Measurements from ENCODE around the gene L3MBTL4. TPM values are rescaled to one million over a fixed set of nuclear protein-coding genes. Genes with fewer than 3 reads are reported as not detected.

The L3MBTL4 gene
- total RNA-seq, 1 donor from 2014 or later, result 16.2 TPM

GRCh38 chr18:6357668-6358067 lies 57.0 kb downstream of the L3MBTL4 start:
- Histone ChIP-seq H3K27me3 (no peaks in the 10 kb centered on the region), H3K36me3 (no peaks in the 10 kb centered on the region), H3K4me1 (no peaks in the 10 kb centered on the region), H3K9me3 (no peaks in the 10 kb centered on the region), H3K27ac (no peak overlapping the region), H3K4me3 (no peak overlapping the region)
- intact Hi-C loops (cut with DNase I), result no loop called here
- no peak for TF ChIP-seq CTCF (IDR thresholded peaks at IDR 0.05)
- DNase-seq, result no peak
- no peak for ATAC-seq

- no peak for DNase-seq
Measured at GRCh38 chr18:6355789-6356589, 58.7 kb downstream of the L3MBTL4 start.

GRCh38 chr18:6352275-6352674 lies 62.4 kb downstream of the L3MBTL4 start:
- intact Hi-C loops (cut with DNase I), result no loop called here
- DNase-seq (no peak), ATAC-seq (no peak)
- Histone ChIP-seq H3K4me1 (no peaks in the 10 kb centered on the region), H3K27me3 (no peaks in the 10 kb centered on the region), H3K27ac (no peak overlapping the region), H3K4me3 (no peak overlapping the region), H3K9me3 (no peaks in the 10 kb centered on the region), H3K36me3 (no peaks in the 10 kb centered on the region)
- no peak for TF ChIP-seq CTCF (IDR thresholded peaks at IDR 0.05)

More at GRCh38 chr18:6355789-6356589, 58.7 kb downstream of the L3MBTL4 start:
- Histone ChIP-seq H3K4me3 (no peak overlapping the region), H3K27ac (no peak overlapping the region), H3K9me3 (no peaks in the 10 kb centered on the region), H3K36me3 (no peaks in the 10 kb centered on the region), H3K4me1 (no peaks in the 10 kb centered on the region), H3K27me3 (no peaks in the 10 kb centered on the region)
- intact Hi-C loops (cut with DNase I), result no loop called here
- ATAC-seq, result no peak
- no peak for TF ChIP-seq CTCF (IDR thresholded peaks at IDR 0.05)

- Histone ChIP-seq H3K4me3 (no peak overlapping the region), H3K27ac (no peak overlapping the region), H3K9me3 (no peaks in the 10 kb centered on the region), H3K4me1 (no peaks in the 10 kb centered on the region), H3K27me3 (no peaks in the 10 kb centered on the region), H3K36me3 (no peaks in the 10 kb centered on the region)
- no peak for TF ChIP-seq CTCF (IDR thresholded peaks at IDR 0.05)
- DNase-seq (no peak), ATAC-seq (no peak)
- intact Hi-C loops (cut with DNase I), result no loop called here
Measured at GRCh38 chr18:6342990-6343389, 71.7 kb downstream of the L3MBTL4 start.

GRCh38 chr18:6341709-6342108 lies 73.0 kb downstream of the L3MBTL4 start:
- ATAC-seq (no peak), DNase-seq (no peak)
- no peak overlapping the region for H3K27ac ChIP-seq
- H3K9me3 ChIP-seq, result no peaks in the 10 kb centered on the region
- intact Hi-C loops (cut with DNase I), result no loop called here
- no peak for TF ChIP-seq CTCF (IDR thresholded peaks at IDR 0.05)
- H3K36me3 ChIP-seq, result no peaks in the 10 kb centered on the region
- no peak overlapping the region for H3K4me3 ChIP-seq
- H3K27me3 ChIP-seq, result no peaks in the 10 kb centered on the region
- H3K4me1 ChIP-seq, result no peaks in the 10 kb centered on the region
